Ascending aorta (tissue), 2 donors: ENCODE measurements around the gene S1PR3. TPM values are rescaled to one million over a fixed set of nuclear protein-coding genes. Genes with fewer than 3 reads are reported as not detected.

Experiments used
- DNase-seq, 2 donors: peaks; one replicate each; pipeline ENCODE4 v3.0.0-alpha.2; 2019; ENCODE audit warnings: low spot score in 2 of 2
- H3K27ac ChIP-seq, 2 donors: fragments of 200-600 bp; sonication (generic); one replicate each; pipeline ENCODE4 v1.5.1; 2016 to 2017; ENCODE audit warnings: mild to moderate bottlenecking in 1 of 2
- H3K27me3 ChIP-seq: fragments of 200-600 bp; sonication (generic); one replicate; pipeline ENCODE4 v1.5.1; 2017
- H3K36me3 ChIP-seq, 2 donors: fragments of 200-600 bp; sonication (generic); one replicate each; pipeline ENCODE4 v1.5.1; 2016
- H3K4me1 ChIP-seq, 2 donors: fragments of 200-600 bp; sonication (generic); one replicate each; pipeline ENCODE4 v1.5.1; 2016 to 2017; ENCODE audit warnings: mild to moderate bottlenecking in 1 of 2
- H3K4me3 ChIP-seq, 2 donors: fragments of 200-600 bp; sonication (generic); one replicate each; pipeline ENCODE4 v1.5.1; 2016 to 2017; ENCODE audit warnings: mild to moderate bottlenecking in 1 of 2
- H3K9me3 ChIP-seq, 2 donors: fragments of 200-600 bp; sonication (generic); one replicate each; pipeline ENCODE4 v1.5.1; 2016
- intact Hi-C: fragments of 100-400 bp; cut with DNase I; formaldehyde crosslinking; loops from one replicate; pipeline ENCODE4 v1.15.1; 2023
- total RNA-seq: library from RNA; depleted of rRNA; stranded (reverse); fragments of >200 nt; gene quantifications from one replicate; pipeline ENCODE4 v1.1.0, GENCODE V29; 2016
- TF ChIP-seq, protein P1 (sequence below), 3 experiments: fragments of 200-600 bp in 2 of 3; fragments of 450-650 bp in 1 of 3; sonication (generic) in 2 of 3; IDR thresholded peaks; one replicate each; pipeline ENCODE4 v1.5.1; 2016 to 2019; ENCODE audit warnings: antibody characterized with exemption in 3 of 3, mild to moderate bottlenecking in 1 of 3, moderate library complexity in 1 of 3

S1PR3 gene
- total RNA-seq, 1 donor from 2014 or later: 59.3 TPM

GRCh38 chr9:88971131-88971960 lies 19.9 kb upstream of the S1PR3 start:
- H3K4me3 ChIP-seq: no peak overlapping the region
- no peaks in the 10 kb centered on the region for H3K36me3 ChIP-seq
- TF ChIP-seq, protein P1, sequence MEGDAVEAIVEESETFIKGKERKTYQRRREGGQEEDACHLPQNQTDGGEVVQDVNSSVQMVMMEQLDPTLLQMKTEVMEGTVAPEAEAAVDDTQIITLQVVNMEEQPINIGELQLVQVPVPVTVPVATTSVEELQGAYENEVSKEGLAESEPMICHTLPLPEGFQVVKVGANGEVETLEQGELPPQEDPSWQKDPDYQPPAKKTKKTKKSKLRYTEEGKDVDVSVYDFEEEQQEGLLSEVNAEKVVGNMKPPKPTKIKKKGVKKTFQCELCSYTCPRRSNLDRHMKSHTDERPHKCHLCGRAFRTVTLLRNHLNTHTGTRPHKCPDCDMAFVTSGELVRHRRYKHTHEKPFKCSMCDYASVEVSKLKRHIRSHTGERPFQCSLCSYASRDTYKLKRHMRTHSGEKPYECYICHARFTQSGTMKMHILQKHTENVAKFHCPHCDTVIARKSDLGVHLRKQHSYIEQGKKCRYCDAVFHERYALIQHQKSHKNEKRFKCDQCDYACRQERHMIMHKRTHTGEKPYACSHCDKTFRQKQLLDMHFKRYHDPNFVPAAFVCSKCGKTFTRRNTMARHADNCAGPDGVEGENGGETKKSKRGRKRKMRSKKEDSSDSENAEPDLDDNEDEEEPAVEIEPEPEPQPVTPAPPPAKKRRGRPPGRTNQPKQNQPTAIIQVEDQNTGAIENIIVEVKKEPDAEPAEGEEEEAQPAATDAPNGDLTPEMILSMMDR (IDR thresholded peaks at IDR 0.05): no peak
- peak in 1 of 2 donors; percentile 58 for DNase-seq
- H3K9me3 ChIP-seq: no peaks in the 10 kb centered on the region
- no peak overlapping the region for H3K27ac ChIP-seq
- intact Hi-C loops: loop anchor here (10.0 kb wide), 1 partner anchor 57 kb away; no protein-coding TSS in a partner anchor
- no peaks in the 10 kb centered on the region for H3K27me3 ChIP-seq
- no peaks in the 10 kb centered on the region for H3K4me1 ChIP-seq

DNA sequence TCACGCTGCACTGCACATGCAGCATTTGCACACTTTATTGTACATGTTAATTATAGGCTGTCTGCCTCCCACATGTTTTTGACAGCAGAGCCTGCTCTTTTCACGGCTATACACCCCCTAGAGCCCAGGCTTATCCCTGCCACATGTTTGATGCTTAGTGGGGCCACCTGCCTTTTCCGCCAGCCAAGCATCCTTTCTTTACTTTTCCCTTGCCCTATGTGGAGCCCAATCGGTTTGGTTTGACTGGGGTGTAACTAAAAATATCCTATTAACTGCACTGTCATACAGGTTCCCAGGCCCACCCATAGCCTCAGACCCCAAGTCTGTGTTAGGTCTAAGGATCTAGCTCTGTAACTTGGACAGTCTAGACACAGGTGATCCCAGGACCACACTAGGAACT lies 18.9 kb upstream of the S1PR3 start:
- Histone ChIP-seq H3K27ac (no peak overlapping the region), H3K4me1 (no peaks in the 10 kb centered on the region), H3K36me3 (no peaks in the 10 kb centered on the region), H3K27me3 (no peaks in the 10 kb centered on the region), H3K4me3 (no peak overlapping the region), H3K9me3 (no peaks in the 10 kb centered on the region)
- intact Hi-C loops: loop anchor here (10.0 kb wide), 1 partner anchor 58 kb away; no protein-coding TSS in a partner anchor
- TF ChIP-seq, protein P1 (IDR thresholded peaks at IDR 0.05): no peak
- DNase-seq: peak in 1 of 2 donors; percentile 9

DNA sequence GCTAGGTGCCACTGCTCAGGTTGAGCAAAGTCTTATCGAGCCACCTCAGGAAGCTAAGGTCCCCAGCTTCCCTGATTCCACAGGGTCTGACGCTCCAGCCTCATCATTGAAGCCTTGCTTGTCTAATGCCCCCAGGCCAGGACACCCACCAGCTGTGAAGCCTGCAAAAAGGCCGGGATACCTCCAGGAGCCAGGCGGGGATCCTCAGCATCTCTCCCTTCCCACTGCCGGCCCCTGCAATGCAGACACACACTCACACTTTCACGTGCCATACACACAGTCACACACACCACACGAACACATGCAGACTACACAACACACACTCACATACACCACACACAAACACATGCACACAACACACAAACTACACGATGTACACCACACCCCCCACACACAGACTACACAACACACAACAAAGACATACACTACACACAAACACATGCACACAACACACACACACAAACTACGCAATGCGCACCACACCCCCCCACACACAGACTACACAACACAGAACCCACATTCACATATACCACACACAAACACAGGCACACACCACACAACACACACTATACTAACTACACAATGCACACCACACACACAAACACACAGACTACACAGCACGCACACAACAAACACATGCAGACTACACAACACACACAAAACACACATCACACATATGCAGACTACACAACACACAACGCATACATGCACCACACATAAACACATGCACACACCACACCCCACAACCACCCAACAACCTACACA lies 17.8 kb upstream of the S1PR3 start:
- TF ChIP-seq, protein P1 (IDR thresholded peaks at IDR 0.05): no peak
- DNase-seq: peak in 1 of 2 donors; percentile 9
- Histone ChIP-seq H3K36me3 (no peaks in the 10 kb centered on the region), H3K27me3 (no peaks in the 10 kb centered on the region), H3K27ac (no peak overlapping the region), H3K4me1 (no peaks in the 10 kb centered on the region), H3K4me3 (no peak overlapping the region), H3K9me3 (no peaks in the 10 kb centered on the region)
- intact Hi-C loops: loop anchor here (10.0 kb wide), 1 partner anchor 59 kb away; no protein-coding TSS in a partner anchor

- no peaks in the 10 kb centered on the region for H3K27me3 ChIP-seq
- TF ChIP-seq, protein P1 (IDR thresholded peaks at IDR 0.05): no peak
- peak in 1 of 2 donors; percentile 7 for DNase-seq
- H3K9me3 ChIP-seq: no peaks in the 10 kb centered on the region
- intact Hi-C loops: loop anchor here (10.0 kb wide), 1 partner anchor 60 kb away; no protein-coding TSS in a partner anchor
- H3K36me3 ChIP-seq: no peaks in the 10 kb centered on the region
- H3K4me1 ChIP-seq: no peaks in the 10 kb centered on the region
- H3K4me3 ChIP-seq: no peak overlapping the region
- no peak overlapping the region for H3K27ac ChIP-seq
Observed at GRCh38 chr9:88974641-88975040, 16.6 kb upstream of the S1PR3 start.

DNA sequence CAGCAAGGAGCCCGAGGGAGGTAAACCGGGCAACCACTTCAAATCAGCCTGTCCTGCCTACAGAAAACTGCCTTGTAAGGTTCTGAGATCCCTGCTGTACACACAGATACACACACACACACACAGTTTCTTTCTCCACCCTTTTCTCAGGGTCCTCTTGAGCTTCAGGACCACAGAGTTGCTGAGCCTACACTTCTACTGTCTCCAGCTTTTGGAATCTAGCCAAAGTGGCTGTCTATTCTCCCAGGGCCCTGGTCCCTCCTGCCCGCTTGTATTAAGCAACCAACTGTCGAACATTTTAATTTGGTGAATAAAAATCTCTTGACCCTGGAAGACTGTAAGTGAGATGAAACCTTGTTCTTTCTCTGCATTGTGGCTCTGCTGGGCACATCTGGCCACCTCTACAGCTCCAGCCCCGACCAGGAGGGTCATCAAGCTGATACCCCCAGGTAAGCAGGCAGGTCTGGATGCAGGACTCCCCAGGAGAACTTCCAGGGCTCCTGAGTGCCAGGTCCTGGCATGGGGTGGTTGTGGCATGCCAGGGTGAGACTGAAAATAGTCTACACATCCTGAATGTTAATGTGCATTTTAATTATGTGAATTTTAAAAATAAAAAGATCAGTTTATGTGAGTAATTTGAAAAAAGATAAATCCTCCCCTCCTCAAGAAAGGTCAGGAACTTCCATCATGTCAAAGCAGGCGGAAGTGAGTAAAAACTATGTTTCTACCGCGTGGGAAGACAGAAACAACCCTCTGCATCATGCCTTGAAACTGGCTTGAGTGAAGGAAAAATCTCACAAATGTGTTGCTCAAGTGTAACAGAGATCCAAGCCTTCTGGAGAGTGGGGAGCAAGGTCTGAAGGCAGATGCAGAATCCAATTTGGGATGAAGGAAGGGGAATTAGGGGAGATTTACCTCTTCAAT lies 15.0 kb upstream of the S1PR3 start:
- H3K27ac ChIP-seq: no peak overlapping the region
- H3K9me3 ChIP-seq: no peaks in the 10 kb centered on the region
- H3K36me3 ChIP-seq: no peaks in the 10 kb centered on the region
- no peaks in the 10 kb centered on the region for H3K27me3 ChIP-seq
- H3K4me3 ChIP-seq: no peak overlapping the region
- intact Hi-C loops: loop anchor here (10.0 kb wide), 1 partner anchor 61 kb away; no protein-coding TSS in a partner anchor
- H3K4me1 ChIP-seq: no peaks in the 10 kb centered on the region
- DNase-seq: peak in 1 of 2 donors; percentile 53
- TF ChIP-seq, protein P1 (IDR thresholded peaks at IDR 0.05): no peak
